Tongue (tissue), 3 donors: Measurements from ENCODE around the gene PHF23. TPM values are rescaled to one million over a fixed set of nuclear protein-coding genes. Genes with fewer than 3 reads are reported as not detected.

Source experiments
- DNase-seq: peaks from one replicate; pipeline ENCODE4 v3.0.0-alpha.2; 2015
- small RNA-seq: library from RNA; depleted of rRNA; stranded (forward); fragments of <200 nt; gene quantifications from one replicate; pipeline ENCODE3, GENCODE V24; 2014; ENCODE audit warnings: low replicate concordance
- total RNA-seq: library from RNA; depleted of rRNA; stranded (reverse); fragments of >200 nt; gene quantifications from one replicate; pipeline ENCODE4 v1.2.3, GENCODE V29; 2014

PHF23 gene
- total RNA-seq, 1 donor from 2014 or later = 22.3 TPM

DNA sequence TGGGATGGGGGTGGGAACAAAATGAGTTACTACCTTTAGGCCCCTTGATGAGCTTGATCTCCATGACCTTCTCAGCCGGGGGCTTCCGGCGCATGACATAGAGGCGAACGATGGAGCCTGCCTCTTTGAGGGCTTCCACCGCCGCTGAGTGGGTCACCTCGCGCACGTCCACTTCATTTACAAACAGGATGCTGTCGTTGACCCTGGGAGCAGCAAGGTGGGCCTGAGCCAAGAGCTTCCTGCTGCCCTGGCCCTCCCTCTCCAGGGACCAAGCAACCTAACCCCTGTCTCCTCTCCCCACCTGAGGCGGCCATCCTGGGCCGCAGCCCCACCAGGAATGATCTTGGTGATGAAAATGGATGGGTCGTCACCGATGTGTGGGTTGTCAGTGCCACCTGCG lies 35.9 kb downstream of the PHF23 start:
- DNase-seq = no peak

DNA sequence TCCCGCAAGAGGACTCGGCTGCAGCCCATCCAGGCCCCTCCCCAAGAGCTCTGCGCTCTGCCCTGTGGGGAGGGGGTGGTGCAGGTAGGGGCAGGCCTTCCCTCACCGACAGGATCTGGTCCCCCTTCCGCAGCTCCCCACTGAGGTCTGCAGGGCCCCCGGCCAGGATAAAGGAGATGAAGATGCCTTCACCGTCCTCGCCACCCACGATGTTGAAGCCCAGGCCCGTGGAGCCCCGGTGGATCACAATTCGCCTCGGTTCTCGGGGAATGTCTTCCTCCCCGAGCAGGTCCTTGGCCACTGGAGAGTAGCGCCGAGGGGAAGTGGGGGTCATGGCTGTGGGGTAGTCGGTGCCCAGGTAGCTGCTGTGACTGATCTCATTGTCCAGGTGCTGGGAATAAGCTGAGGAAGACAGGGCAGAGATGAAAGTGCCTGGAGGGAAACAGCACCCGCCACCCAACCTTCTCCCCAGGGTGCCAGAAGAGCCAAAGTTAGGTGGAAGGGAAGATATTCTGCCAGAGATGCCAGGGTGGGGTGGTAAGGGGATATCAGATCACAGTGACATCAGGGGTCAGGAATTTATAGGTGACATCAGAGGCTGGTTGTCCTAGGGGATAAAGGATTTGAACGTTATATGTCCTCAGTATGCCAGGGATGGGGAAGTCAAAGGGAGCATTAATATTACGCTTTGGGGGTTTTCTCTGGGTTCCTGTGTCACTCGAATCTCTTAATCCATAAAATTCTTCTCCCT lies 42.4 kb downstream of the PHF23 start:
- DNase-seq = no peak

DNA sequence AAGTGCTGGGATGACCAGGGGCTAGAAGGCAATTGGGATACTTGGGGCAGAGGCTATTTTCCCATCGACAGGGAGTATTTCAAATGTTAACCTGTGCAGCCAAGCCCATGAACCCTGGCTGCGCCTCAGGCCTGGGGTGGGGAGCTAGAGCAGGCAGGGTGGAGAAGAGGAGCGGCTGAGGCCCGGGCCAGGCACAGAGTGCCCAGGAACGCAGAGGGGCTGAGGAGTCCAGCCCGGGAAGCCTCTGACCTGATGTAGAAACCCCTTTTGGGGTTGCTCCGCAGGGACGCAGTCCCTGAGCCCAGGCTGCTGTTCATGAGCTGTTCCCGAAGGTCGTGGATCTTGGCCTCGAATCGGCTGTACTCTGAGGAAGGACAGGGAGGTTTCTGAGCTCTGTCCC lies 43.3 kb downstream of the PHF23 start:
- no peak for DNase-seq

DNA sequence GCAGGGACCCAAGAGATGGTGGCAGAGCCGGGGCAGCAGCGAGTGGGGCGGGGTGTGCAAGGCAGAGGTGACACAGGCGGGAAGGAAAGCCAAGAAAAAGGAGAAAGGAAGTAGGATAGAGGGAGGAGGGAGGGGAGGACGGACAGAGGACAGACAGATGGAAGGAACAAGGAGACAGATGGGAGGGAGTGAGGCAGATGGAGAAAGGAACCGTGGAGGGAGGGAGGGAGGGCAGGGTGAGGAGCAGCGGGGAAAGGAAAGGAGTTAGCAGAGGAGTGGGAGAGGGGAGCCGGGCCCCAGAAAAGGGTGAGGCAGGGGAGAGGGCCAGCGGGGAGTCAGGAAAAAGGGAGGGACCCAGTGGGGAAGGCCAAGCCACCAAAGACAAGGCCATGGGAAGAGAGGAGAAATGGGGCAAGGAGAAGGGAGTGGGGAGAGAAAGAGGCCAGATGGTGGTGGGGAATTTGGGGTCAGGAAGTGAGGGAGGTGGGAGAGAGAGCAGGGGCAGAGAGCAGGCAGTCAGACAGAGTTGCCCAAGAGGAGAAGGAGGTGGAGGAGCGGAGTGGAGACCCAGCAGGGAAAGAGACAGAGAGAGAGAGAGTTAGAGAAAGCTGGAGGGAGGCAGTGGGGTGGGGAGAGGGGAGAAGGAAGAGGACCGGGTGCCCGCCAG lies 46.9 kb downstream of the PHF23 start:
- DNase-seq = no peak

DNA sequence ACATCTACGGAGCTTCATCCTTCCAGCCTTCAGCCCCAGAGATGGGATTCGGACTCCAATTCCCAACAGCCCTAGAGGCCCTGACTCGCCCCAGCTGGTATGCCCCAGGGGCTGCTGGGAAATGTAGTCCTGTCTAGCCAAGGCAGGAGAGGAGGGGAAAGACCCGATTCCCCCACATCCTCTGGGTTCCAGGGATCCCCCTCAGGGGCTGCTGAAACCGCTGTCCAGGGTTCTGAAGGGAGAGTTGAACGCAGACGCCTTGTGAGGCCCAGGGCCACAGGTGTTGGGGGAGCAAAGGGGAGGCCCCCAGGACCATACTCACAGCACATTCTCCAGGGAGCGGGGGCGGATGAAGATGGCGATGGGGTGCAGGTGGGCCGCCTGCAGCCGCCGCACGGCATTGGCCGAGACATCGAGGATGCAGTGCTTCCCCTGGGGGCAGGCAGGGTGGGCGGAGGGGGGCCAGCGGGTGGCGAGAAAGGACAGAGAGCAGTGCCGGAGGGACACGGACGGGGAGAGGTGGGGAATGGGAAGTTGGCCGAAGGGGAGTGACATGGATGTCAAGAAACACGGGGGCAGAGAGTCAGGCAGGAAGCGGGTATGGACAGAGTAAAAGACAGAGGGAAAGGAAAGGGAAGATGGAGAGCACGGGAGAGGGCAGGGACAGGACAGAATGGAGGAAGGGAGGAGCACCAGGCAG lies 47.5 kb downstream of the PHF23 start:
- DNase-seq = peak; percentile 75

DNA sequence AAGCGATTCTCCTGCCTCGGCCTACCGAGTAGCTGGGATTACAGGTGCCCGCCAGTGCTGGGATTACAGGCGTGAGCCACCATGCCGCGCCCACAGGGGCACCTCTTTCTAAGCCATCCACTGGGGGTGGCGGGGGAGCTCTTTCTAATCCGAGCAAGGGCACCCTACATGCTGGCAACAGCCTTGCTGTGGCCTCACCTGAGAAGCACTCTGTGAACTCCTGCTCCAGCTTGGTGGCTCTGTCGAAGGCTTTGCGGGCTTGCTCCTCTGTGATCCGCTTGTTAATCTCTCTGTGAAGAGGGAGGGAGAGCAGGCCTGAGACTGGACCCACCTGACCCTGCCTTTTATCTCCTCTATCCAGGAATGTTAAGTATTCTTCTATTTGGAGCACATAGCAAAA lies 48.2 kb downstream of the PHF23 start:
- DNase-seq = no peak

DNA sequence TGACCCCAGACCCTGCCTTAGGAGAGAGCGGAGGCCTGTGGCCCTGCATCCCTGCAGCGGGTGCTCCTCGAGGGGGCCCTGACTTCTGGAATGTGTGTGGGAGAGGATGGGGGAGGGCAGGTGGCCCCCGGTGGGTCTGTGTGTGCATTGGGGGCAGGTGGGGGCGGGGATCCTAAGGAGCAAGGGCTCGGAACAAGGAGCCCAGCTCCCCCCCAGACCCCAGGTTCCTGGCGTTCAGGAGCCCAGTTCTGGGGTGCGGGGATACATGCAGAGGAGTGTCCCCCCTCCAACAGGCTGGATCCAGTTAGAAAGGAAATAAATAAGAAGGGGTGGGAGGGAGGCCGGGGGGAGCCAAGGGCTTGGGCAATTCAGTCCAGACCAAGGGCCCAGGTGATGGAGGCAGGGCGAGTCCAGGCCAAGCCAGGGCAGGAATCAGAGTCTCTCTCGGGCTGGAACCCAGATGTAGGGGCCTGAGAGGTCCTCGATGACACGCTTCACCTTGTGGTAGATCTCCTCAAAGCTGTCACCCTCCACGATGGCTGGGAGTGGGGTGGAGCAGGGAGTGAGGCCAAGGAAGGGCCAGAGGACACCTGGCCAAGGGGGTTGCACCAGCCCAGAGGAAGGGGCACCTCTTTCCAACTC lies 48.9 kb downstream of the PHF23 start:
- no peak for DNase-seq

DNA sequence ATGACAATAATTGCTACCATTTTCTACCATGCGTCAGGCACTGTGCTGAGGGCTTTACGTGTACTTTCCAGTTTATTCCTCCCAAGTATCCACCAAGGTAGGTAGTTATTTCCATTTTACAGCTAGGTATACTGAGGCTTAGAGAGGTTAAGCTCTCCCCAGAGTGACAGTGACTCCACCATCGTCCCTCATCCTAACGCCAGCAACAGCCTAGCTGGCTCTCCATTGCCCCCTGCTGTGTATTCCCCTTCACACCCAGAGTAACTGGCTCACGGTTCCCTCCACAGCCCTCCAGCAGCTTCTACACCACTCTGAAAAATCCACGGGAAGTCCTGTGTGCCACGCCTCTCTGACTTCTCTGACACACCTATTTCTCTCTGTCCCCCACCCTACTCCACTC lies 53.0 kb downstream of the PHF23 start:
- no peak for DNase-seq

Small RNAs within 50 kb of the gene (small RNA-seq; reads per million reads assigned to genes)
- not detected for gene AC120057.4
- 11.9 reads per million, percentile 94 among the genes with 10 or more reads in this experiment for gene MIR324
- gene RF00019 = not detected

Other genes starting within 250 kb of the PHF23 start
- 12.2 TPM for gene ALOX12, start 243.4 kb downstream of the PHF23 start, total RNA-seq
- 41.0 TPM for gene RNASEK, start 226.8 kb downstream of the PHF23 start, total RNA-seq
- 14.9 TPM for gene BCL6B, start 216.4 kb downstream of the PHF23 start, total RNA-seq
- 1.3 TPM for gene SLC16A13, start 203.4 kb downstream of the PHF23 start, total RNA-seq
- not detected for gene SLC16A11, start 195.4 kb downstream of the PHF23 start, total RNA-seq
- gene CLEC10A, start 159.2 kb downstream of the PHF23 start, total RNA-seq = 2.8 TPM
- gene ASGR2, start 124.6 kb downstream of the PHF23 start, total RNA-seq = not detected
- gene ASGR1, start 60.1 kb downstream of the PHF23 start, total RNA-seq = 0.21 TPM
- 11.1 TPM for gene DLG4, start 19.6 kb downstream of the PHF23 start, total RNA-seq
- gene ACADVL, start 19.5 kb downstream of the PHF23 start, total RNA-seq = 260 TPM
- 53.7 TPM for gene DVL2, start 4.9 kb downstream of the PHF23 start, total RNA-seq
- 283 TPM for gene GABARAP, start 3.0 kb upstream of the PHF23 start, total RNA-seq
- gene CTDNEP1, start 12.3 kb upstream of the PHF23 start, total RNA-seq = 63.6 TPM
- 43.2 TPM for gene ELP5, start 12.8 kb upstream of the PHF23 start, total RNA-seq
- gene CLDN7, start 23.0 kb upstream of the PHF23 start, total RNA-seq = 22.2 TPM
- gene SLC2A4, start 42.3 kb upstream of the PHF23 start, total RNA-seq = 75.2 TPM
- gene YBX2, start 55.2 kb upstream of the PHF23 start, total RNA-seq = 0.51 TPM
- gene EIF5A, start 68.2 kb upstream of the PHF23 start, total RNA-seq = 212 TPM
- 35.3 TPM for gene GPS2, start 75.9 kb upstream of the PHF23 start, total RNA-seq
- 22.5 TPM for gene NEURL4, start 89.9 kb upstream of the PHF23 start, total RNA-seq
- gene ACAP1, start 97.1 kb upstream of the PHF23 start, total RNA-seq = 1.7 TPM
- gene KCTD11, start 112.7 kb upstream of the PHF23 start, total RNA-seq = 3.4 TPM
- gene TMEM95, start 115.7 kb upstream of the PHF23 start, total RNA-seq = not detected
- gene TNK1, start 141.6 kb upstream of the PHF23 start, total RNA-seq = 2.1 TPM
- gene PLSCR3, start 155.1 kb upstream of the PHF23 start, total RNA-seq = 9.4 TPM
- gene TMEM256, start 164.6 kb upstream of the PHF23 start, total RNA-seq = 69.0 TPM
- 9.3 TPM for gene NLGN2, start 168.4 kb upstream of the PHF23 start, total RNA-seq
- gene SPEM1, start 180.9 kb upstream of the PHF23 start, total RNA-seq = not detected
- gene SPEM2, start 186.2 kb upstream of the PHF23 start, total RNA-seq = not detected
- gene SPEM3, start 189.4 kb upstream of the PHF23 start, total RNA-seq = not detected
- gene TMEM102, start 196.0 kb upstream of the PHF23 start, total RNA-seq = 2.4 TPM
- 5.4 TPM for gene FGF11, start 200.1 kb upstream of the PHF23 start, total RNA-seq
- 27.9 TPM for gene CHRNB1, start 205.6 kb upstream of the PHF23 start, total RNA-seq
- gene ZBTB4, start 240.2 kb upstream of the PHF23 start, total RNA-seq = 22.9 TPM
- not detected for gene SLC35G6, start 242.0 kb upstream of the PHF23 start, total RNA-seq
- gene POLR2A, start 244.9 kb upstream of the PHF23 start, total RNA-seq = 71.4 TPM